Measurements from ENCODE around the gene TMEM40.

Gene TMEM40

DNA sequence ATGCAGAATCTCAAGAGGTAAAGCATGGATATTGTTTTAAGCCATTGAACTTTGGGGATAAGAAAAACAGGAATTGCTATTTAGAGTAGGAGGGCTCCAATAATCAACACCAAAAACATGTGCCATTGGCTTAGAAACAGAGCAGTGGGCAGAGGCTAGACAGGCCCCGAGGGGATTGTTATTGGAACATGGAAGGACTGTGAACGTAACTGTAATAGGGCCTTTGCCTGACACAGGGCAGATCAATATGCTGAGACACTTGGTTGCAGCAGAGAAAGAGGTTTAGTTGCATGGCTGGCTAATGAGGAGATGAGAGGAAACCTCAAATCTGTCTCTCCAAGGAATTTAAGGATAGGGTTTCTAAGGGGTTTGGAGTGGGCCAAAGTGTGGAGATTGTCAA, 58.3 kb downstream of the TMEM40 start:
- no peak for DNase-seq (ENCODE audit: low read depth in 2 of 2)
- H3K4me3 ChIP-seq (replicated peaks in 1 of 2; ENCODE audit: low read depth in 2 of 2, low read length in 2 of 2) = no peak overlapping the region
- TF ChIP-seq, protein P1, sequence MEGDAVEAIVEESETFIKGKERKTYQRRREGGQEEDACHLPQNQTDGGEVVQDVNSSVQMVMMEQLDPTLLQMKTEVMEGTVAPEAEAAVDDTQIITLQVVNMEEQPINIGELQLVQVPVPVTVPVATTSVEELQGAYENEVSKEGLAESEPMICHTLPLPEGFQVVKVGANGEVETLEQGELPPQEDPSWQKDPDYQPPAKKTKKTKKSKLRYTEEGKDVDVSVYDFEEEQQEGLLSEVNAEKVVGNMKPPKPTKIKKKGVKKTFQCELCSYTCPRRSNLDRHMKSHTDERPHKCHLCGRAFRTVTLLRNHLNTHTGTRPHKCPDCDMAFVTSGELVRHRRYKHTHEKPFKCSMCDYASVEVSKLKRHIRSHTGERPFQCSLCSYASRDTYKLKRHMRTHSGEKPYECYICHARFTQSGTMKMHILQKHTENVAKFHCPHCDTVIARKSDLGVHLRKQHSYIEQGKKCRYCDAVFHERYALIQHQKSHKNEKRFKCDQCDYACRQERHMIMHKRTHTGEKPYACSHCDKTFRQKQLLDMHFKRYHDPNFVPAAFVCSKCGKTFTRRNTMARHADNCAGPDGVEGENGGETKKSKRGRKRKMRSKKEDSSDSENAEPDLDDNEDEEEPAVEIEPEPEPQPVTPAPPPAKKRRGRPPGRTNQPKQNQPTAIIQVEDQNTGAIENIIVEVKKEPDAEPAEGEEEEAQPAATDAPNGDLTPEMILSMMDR (IDR thresholded peaks at IDR 0.05; ENCODE audit: low read depth, low read length) = no peak

DNA sequence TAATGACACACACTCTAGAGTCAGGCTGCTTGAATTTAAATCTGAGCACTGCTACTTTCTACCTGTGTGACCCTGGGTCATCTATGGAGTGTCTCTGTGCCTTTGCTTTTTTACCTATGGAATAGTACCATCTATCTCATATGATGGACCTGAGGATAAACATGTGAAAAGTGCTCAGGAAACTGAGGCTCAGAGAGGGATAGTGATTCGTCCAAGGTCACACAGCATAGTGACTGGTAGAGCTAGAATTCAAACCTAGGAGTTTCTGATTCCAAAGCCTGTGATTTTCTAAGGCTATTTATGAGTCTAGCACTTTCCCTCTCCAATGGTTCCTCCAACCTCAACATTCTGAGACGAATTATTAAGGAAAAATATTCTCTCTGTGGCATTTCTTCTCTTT, 63.1 kb downstream of the TMEM40 start:
- TF ChIP-seq, protein P1 (IDR thresholded peaks at IDR 0.05; ENCODE audit: low read depth, low read length) = no peak
- no peak for DNase-seq (ENCODE audit: low read depth in 2 of 2)
- no peak overlapping the region for H3K4me3 ChIP-seq (replicated peaks in 1 of 2; ENCODE audit: low read depth in 2 of 2, low read length in 2 of 2)

DNA sequence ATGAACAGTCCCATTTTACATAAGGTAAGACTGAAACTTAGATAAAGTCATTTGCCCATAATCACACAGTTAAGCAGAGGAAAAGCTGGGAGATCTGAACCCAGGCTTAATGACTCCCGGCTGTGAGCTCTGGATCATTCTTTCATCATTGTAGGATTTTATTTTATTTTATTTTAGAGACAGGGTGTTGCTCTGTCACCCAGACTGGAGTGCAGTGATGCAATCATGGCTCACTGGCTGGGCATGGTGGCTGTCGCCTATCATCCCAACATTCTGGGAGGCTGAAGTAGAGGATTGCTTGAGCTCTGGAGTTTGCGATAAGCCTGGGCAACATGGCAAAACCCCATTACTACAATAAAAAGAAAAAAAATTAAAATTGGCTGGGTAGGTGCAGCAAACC, 63.9 kb downstream of the TMEM40 start:
- TF ChIP-seq, protein P1 (IDR thresholded peaks at IDR 0.05; ENCODE audit: low read depth, low read length) = no peak
- DNase-seq (ENCODE audit: low read depth in 2 of 2) = no peak
- H3K4me3 ChIP-seq (replicated peaks in 1 of 2; ENCODE audit: low read depth in 2 of 2, low read length in 2 of 2) = no peak overlapping the region

DNA sequence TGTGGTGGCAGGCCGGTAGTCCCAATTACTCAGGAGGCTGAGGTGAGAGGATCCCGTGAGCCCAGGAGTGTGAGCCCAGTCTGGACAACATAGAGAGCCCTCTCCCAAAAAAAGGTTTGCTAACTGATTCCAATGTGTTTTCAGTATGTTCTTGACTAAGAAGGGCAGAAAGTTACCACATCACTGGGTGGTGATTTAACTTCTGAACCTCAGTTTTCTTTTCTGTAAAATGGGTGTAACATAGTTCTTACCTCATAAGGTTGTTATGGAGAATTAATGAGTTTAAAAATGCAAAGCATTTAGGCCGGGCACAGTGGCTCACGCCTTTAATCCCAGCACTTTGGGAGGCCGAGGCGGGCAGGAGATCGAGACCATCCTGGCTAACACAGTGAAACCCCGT, 66.6 kb downstream of the TMEM40 start:
- TF ChIP-seq, protein P1 (IDR thresholded peaks at IDR 0.05; ENCODE audit: low read depth, low read length) = no peak
- H3K4me3 ChIP-seq (replicated peaks in 1 of 2; ENCODE audit: low read depth in 2 of 2, low read length in 2 of 2) = no peak overlapping the region
- DNase-seq (ENCODE audit: low read depth in 2 of 2) = no peak

DNA sequence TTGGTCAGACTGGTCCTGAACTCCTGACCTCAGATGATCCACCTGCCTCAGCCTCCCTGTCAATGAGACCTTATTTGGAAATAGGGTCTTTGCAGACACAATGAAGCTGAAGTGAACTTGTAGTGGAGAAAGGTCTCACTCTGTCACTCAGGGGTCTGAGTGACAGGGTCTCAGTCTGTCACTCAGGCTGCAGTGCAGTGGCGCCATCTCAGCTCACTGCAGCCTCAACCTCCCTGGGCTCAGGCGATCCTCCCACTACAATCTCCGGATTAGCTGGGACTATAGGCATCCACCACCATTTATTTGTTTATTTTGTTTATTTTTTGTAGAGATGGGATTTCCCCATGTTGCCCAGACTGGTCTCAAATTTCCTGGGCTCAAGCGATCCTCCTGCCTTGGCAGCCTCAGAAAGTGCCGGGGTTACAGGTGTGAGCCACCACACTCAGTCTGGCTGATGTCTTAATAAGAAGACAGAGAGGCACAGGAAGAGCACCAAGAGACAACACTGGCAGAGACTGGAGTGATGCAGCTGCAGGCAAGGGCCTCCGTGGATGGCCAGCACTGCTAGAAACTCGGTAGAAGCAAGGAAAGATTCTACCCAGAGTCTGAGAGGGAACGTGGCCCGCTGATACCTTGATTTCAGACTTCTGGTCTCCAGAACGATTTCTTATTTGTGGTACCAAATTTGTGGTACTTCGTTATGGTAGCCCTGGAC, 68.9 kb downstream of the TMEM40 start:
- TF ChIP-seq, protein P1 (IDR thresholded peaks at IDR 0.05; ENCODE audit: low read depth, low read length) = no peak
- no peak for DNase-seq (ENCODE audit: low read depth in 2 of 2)
- H3K4me3 ChIP-seq (replicated peaks in 1 of 2; ENCODE audit: low read depth in 2 of 2, low read length in 2 of 2) = no peak overlapping the region

DNA sequence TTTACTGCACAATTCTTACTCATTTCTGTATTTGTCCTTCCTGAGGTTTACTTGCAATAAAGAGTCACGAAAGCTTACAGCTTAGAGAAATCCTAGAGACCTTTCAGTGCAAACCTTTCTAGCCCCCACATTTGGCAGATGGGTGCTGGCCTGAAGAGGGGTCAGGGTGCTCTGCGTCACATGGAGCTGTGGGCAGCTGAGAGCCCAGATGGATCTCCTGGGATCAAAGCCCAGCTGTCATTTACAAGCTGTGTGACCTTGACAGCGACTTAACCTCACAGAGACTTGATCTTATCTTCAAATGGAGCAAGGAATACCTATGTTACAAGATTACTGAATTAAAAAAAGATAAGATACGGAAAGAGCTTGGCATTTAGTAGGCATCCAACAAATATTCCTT, 71.1 kb downstream of the TMEM40 start:
- TF ChIP-seq, protein P1 (IDR thresholded peaks at IDR 0.05; ENCODE audit: low read depth, low read length) = no peak
- H3K4me3 ChIP-seq (replicated peaks in 1 of 2; ENCODE audit: low read depth in 2 of 2, low read length in 2 of 2) = no peak overlapping the region
- DNase-seq (ENCODE audit: low read depth in 2 of 2) = no peak

DNA sequence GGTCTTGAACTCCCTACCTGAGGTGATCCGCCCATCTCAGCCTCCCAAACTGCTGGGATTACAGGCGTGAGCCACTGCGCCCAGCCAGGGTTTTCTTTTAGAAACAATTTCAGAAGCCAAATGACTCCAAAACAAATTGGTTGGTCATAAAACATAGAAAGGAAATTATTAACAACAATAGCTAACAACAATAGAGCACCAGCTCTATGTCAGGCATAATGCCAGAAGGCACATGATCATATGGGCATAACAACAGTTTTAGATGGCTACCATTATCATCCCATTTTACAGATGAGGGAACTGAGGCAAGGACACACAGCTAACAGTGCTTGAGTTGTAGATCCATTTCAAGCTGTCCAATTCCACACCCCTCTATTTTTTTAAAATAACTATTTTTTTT, 73.0 kb downstream of the TMEM40 start:
- no peak for DNase-seq (ENCODE audit: low read depth in 2 of 2)
- no peak overlapping the region for H3K4me3 ChIP-seq (replicated peaks in 1 of 2; ENCODE audit: low read depth in 2 of 2, low read length in 2 of 2)
- TF ChIP-seq, protein P1 (IDR thresholded peaks at IDR 0.05; ENCODE audit: low read depth, low read length) = no peak
